Activated T-helper 1 cell treated with anti-CD3 and anti-CD28 coated beads, Interleukin-12 subunit alpha, Interleukin-12 subunit beta, Interleukin-2, Interleukin-4 antibody, amounts not matched to agents 30 ng/mL and 10 ng/mL and 1 ng/mL, durations not matched to agents 14 hours and 24 hours and 36 hours (primary cell): Measurements from ENCODE around the gene ESRRG. TPM values are rescaled to one million over a fixed set of nuclear protein-coding genes. Genes with fewer than 3 reads are reported as not detected.

Experiments
- DNase-seq: peaks from one replicate; pipeline ENCODE4 v3.0.0; 2021; ENCODE audit warnings: low spot score
- H3K27ac Mint-ChIP-seq: one replicate; pipeline ENCODE4 v1.8.0; 2021; ENCODE audit warnings: mild to moderate bottlenecking, mixed read lengths
- H3K27me3 Mint-ChIP-seq: one replicate; pipeline ENCODE4 v1.8.0; 2022; ENCODE audit warnings: mild to moderate bottlenecking, moderate library complexity, mixed read lengths; ENCODE audit not compliant: insufficient read depth
- H3K36me3 Mint-ChIP-seq: one replicate; pipeline ENCODE4 v1.8.0; 2021; ENCODE audit warnings: low read depth, mixed read lengths
- H3K4me1 Mint-ChIP-seq: one replicate; pipeline ENCODE4 v1.8.0; 2021; ENCODE audit warnings: low read depth, mixed read lengths
- H3K4me3 Mint-ChIP-seq: one replicate; pipeline ENCODE4 v1.8.0; 2021; ENCODE audit warnings: mild to moderate bottlenecking, moderate library complexity, mixed read lengths
- H3K9me3 Mint-ChIP-seq: one replicate; pipeline ENCODE4 v1.8.0; 2021; ENCODE audit warnings: mixed read lengths
- intact Hi-C: fragments of 100-400 bp; cut with micrococcal nuclease; formaldehyde crosslinking; loops from one replicate; pipeline ENCODE4 v1.15.1; 2024
- total RNA-seq: library from RNA; stranded (reverse); gene quantifications from 2 replicates; pipeline ENCODE4 v1.2.3, GENCODE V29; 2022

Gene ESRRG
- total RNA-seq, 1 donor from 2014 or later: not detected

DNA sequence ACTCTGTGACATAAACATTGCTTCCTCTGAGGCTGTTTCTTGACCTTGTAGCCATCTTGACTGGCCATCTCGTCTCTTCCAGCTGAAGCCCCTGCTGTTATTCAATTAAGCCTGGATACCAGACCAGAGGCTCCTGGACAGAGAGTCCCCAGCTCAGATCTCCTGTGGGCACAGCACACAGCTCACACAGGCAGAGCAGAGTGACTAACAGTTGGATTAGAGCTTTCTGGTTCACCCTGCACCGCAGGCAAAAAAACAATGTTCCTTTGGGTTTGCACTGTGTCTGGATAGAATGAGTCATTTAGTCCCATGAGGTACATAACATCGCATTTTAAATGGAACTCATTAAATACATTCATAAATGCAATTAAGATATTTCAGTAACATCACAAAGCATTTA lies 266.5 kb downstream of the ESRRG start:
- no peaks in the 10 kb centered on the region for H3K4me1 Mint-ChIP-seq
- no peak overlapping the region for H3K27ac Mint-ChIP-seq
- DNase-seq: no peak
- no peak overlapping the region for H3K4me3 Mint-ChIP-seq
- H3K36me3 Mint-ChIP-seq: no peaks in the 10 kb centered on the region
- no peaks in the 10 kb centered on the region for H3K27me3 Mint-ChIP-seq
- intact Hi-C loops: no loop called here
- H3K9me3 Mint-ChIP-seq: peaks cover 11% of the 10 kb centered on the region

- Mint-ChIP-seq H3K4me1 (no peaks in the 10 kb centered on the region), H3K27me3 (no peaks in the 10 kb centered on the region), H3K9me3 (peaks cover 13% of the 10 kb centered on the region), H3K27ac (no peak overlapping the region), H3K36me3 (no peaks in the 10 kb centered on the region), H3K4me3 (no peak overlapping the region)
- intact Hi-C loops: no loop called here
- DNase-seq: no peak
These were observed 269.5 kb downstream of the ESRRG start for GRCh38 chr1:216453777-216454176.
